Bone marrow (tissue), 2 donors: ENCODE measurements around the gene DCLK1.
"Not testable (repeated sequence)": the region's sequence is repeated elsewhere in the genome, so short reads cannot be mapped to it uniquely, and the experiment has no call there.

Experiments
- DNase-seq, 2 donors: peaks; one replicate each; lab custom pipeline; 2025; lab: John Stamatoyannopoulos, UW

DCLK1 gene

DNA sequence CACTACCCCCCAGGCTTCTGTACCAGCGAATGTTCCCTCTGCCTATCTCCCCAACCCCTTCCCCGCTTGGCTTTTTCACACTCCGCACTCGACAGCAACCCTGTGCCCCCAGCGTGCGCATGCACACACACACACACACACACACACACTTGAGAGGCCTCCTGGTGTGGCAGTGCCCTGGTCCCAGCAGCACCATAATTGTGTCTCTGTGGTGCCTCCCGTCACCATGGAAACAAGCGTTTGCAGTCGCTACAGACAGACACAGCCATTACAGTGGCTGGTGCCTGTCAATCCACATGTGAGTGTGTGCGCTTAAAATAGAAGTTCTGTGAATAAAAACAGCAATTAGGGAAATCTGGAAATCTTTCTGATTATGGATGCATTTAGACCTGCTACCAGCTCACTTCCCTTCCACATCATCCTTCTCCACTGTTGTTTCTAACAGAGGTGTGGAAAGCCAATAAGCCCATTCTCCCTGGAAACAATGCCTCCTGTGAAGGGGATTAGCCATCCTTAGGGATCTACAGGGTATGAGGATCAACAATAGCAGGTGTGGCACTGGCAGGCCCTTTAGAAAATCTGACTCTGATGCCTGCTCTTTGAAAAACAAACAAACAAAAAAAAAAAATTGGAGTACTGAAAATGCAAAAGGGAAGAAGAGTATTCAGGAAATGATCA, 146.3 kb downstream of the DCLK1 start:
- no peak for DNase-seq

GRCh38 chr13:35984287-35984686, 146.9 kb downstream of the DCLK1 start:
- no peak for DNase-seq

DNA sequence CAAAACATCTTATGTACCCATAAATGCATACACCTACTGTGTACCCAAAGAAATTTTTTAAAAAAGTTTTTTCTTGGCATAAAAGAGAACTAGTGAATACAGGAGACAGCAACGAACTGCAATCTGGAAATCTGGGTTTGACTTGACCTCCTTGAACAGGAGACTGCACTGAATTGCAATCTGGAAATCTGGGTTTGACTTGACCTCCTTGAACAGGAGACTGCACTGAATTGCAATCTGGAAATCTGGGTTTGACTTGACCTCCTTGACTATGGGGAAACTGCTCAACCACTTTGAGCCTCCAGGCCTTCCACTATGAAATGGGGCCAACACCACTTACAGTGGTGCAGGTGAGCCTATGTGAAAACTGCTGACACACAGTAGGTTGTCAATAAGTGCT, 147.5 kb downstream of the DCLK1 start:
- DNase-seq, result not testable (repeated sequence)

DNA sequence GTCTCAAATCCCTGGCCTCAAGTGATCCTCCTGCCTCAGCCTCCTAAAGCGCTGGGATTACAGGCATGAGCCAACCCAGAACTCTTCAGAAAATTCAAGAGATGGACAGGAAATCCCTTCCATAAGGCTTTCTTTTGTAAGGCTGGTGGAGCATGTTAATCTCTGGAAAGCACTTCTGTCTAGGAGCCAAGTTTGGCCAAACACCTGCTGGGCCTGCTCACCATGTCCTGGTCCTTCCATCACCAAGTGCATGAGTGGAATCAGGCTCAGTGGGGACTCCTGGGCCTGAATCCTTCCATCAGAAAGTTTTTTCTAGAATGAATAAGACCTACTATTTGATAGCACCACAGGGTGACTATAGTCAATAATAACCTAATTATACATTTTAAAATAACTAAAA, 148.0 kb downstream of the DCLK1 start:
- DNase-seq, result no peak

- DNase-seq, result no peak
Measured at GRCh38 chr13:35979361-35979951, 151.7 kb downstream of the DCLK1 start.

DNA sequence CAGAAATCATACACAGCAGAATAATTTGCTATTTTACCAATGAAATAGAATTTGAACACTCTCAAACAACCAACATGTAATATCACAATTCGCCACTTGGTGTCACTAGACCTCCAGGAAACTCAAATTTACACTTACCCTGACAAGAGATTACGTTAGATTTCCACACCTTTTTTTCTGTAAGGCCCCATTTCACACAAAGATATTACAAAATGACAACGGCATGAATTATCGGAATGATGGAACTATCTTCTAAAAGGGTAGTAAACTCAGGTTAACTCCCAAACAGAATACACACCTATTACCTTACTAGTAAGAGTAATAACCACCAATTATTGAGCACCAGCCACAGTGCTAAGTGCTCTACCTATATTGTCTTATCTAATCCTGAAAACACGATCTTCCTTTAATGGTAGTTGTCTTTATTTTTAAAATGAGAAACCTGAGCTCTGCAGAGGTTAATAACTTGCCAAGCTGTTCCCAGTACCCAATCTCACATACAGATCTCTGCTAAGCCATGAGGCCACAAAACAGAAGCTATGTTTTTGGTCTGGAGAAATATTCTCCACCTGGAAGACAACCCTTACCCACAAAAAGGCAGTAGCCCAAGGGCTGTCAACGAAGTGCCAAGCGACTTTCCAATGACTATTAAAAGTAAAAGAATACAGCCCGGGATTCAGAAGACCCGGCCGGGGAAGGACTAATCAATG, 152.4 kb downstream of the DCLK1 start:
- DNase-seq, result peak in 1 of 2 donors; percentile 2

DNA sequence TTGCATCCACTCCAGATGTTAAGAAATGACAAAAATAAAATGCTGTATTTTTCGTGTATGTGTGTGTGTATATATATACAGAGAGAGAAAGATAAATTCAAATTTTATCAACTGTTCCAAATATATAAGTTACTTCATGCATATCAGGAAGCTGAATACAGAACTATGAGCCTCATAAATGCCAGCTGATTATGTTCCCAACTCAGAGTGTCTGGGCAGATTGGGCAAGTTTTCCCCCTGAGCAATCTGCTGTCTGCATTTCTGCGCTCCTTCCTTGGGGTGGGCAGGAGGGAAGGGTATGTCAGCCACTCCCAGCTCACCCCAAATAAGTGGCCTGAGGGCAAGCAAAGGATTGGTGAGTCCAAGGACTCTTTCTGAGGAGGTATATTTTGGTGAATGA, 154.1 kb downstream of the DCLK1 start:
- no peak for DNase-seq

DNA sequence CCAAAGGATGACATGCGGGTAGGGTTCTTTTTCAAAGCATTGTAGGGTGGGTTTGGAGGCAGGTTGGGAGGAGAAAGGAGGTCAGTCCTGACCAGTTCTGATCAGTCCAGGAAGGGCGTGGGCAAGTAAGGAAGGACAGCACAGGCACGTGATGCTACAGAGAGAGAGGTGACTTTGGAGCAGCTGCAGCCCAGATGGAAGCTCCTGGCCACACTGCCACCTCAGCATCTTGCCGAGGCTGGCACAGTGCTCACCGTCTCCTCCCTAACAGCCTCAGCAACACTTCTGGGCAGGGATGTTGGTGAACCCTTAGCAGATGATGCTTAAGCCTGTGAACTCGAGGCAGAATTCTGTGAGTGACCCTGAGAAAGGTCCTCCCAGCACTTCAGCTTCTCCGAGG, 155.1 kb downstream of the DCLK1 start:
- DNase-seq, result no peak

GRCh38 chr13:35966951-35967350, 164.2 kb downstream of the DCLK1 start:
- DNase-seq, result not testable (repeated sequence)

GRCh38 chr13:35966024-35966423, 165.2 kb downstream of the DCLK1 start:
- no peak for DNase-seq

- no peak for DNase-seq
Measured at GRCh38 chr13:35965226-35965927, 165.8 kb downstream of the DCLK1 start.

DNA sequence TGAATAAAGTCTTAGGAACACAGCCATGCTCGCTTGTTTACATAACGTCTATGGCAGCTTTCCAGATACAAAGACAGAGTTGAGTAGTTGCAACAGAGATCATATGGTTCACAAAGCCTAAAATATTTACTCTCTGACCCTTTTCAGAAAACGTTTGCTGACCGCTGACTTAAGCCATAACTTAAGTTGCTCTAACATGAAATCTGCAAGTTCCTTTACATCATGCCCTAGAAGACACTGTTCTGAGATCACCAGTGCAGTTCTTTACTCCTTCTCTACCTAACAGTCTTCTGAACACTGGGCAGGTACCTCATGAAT, 166.4 kb downstream of the DCLK1 start:
- no peak for DNase-seq

GRCh38 chr13:35964011-35964862, 166.9 kb downstream of the DCLK1 start:
- no peak for DNase-seq

DNA sequence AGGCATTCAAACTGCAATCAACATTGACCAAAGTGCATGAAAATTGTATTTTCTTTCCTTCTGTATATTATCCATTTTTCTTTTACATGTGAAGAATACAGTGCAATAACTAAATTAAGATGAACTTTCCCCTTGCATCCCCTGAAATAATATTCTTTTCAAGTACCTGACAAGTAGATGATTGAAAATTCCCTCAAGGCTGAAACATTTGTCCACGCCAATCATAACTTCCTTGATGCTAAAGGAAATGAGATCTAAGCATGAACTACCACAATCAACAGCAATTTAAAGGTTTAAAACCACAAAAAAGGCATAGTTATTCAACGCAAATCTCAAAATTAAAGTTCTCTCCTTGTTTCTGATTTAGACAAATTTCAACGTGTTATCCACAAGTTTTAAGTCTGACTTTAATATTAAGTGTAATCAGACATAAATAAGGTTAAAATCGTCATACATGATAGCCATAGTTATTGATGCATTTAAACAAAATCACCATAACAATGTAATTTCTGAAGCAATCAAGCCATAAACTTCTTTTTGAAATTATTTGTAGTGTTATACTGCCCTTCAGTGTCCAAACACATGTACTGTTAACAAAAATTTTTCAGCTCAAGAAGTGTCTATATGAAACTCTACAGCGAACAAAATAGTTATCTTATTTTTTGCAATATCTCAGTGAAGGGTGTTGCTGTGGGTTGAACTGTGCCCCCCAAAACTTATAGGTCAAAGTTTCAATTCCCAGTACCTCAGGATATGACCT, 169.5 kb downstream of the DCLK1 start:
- DNase-seq, result no peak

- no peak for DNase-seq
Measured at GRCh38 chr13:35961002-35961401, 170.2 kb downstream of the DCLK1 start.

GRCh38 chr13:35957996-35958395, 173.2 kb downstream of the DCLK1 start:
- no peak for DNase-seq

DNA sequence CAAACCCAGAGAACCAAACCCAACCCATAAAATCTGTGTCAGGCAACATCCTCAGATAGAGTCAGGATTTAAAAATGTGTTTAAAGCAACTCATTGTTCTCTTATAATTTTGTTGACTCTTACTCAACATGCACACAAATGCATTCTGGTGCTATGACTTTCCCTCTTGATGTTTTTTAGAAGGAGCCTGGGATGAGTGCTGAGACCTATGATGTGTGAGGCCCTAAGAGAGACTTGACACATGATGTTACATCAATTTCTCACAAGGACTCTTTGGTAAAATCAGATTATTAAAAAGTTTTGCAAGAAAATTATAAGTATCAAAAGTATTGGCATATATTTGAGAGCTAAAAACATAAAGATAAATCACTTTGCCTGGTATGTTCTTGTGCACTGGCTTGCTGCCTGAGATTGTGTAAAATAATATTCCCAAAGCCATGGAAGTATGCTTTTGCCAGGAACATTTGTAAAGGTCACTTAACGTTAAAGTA, 173.9 kb downstream of the DCLK1 start:
- no peak for DNase-seq

DNA sequence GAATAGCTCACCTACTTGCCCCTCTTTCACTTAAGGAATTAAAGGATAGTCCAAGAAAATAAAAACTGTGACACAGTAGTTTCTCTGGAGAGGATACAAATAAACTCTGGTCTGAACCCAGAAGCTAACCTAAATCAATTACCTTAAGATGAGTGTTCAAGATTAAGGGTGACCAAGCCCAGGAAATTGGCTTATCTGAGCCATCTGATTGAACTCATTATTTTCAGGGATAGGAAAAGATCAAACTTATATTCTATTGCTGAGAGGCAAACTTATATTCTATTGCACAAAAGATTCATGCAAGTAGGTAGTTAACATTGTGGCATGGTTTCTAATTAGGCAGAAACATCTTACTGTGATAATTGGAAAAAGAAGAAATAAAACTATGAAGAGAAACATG, 175.1 kb downstream of the DCLK1 start:
- no peak for DNase-seq

GRCh38 chr13:35954207-35954560, 177.0 kb downstream of the DCLK1 start:
- DNase-seq, result no peak

- DNase-seq, result no peak
Measured at GRCh38 chr13:35953537-35954206, 177.5 kb downstream of the DCLK1 start.

- DNase-seq, result no peak
Measured at GRCh38 chr13:35947315-35947714, 183.9 kb downstream of the DCLK1 start.
